Bronchial epithelial cell (primary cell): ENCODE measurements around the gene DCAF6. TPM values are rescaled to one million over a fixed set of nuclear protein-coding genes. Genes with fewer than 3 reads are reported as not detected.

Source experiments
- DNase-seq: peaks from one replicate; pipeline ENCODE4 v3.0.0-alpha.2; 2010; ENCODE audit warnings: low read depth
- FAIRE-seq: peaks from 2 replicates; lab custom pipeline; 2011; peaks lifted over from hg19 to GRCh38; lab: Jason Lieb, UNC
- H3K27me3 ChIP-seq: 2 replicates; pipeline ENCODE4 v1.5.1; 2011; ENCODE audit warnings: low read length; ENCODE audit not compliant: control insufficient read depth, insufficient read depth
- H3K36me3 ChIP-seq: 2 replicates; pipeline ENCODE4 v1.5.1; 2011; ENCODE audit warnings: low read length; ENCODE audit not compliant: control insufficient read depth, insufficient read depth
- H3K4me3 ChIP-seq: 2 replicates; pipeline ENCODE4 v1.5.1; 2011; ENCODE audit warnings: mild to moderate bottlenecking, low read depth, low read length, control low read depth
- CTCF ChIP-seq: IDR thresholded peaks from 2 replicates; pipeline ENCODE4 v1.5.1; 2011; ENCODE audit warnings: mild to moderate bottlenecking, moderate library complexity, low read length, control low read depth, inconsistent platforms; ENCODE audit not compliant: insufficient read depth, severe bottlenecking
- total RNA-seq: library from RNA; depleted of rRNA; stranded (reverse); fragments of >200 nt; gene quantifications from 2 replicates; pipeline ENCODE4 v1.2.1, GENCODE V29; 2014

Gene DCAF6
- total RNA-seq, 1 donor from 2014 or later, result 28.2 TPM

- peak; percentile 36 for FAIRE-seq
- Histone ChIP-seq H3K4me3 (no peak overlapping the region), H3K27me3 (no peaks in the 10 kb centered on the region), H3K36me3 (peaks cover 1% of the 10 kb centered on the region)
- no peak for DNase-seq
- TF ChIP-seq CTCF, result no peak
Measured at GRCh38 chr1:168098534-168099320, 162.2 kb downstream of the DCAF6 start.

GRCh38 chr1:168099337-168099801, 162.9 kb downstream of the DCAF6 start:
- Histone ChIP-seq H3K36me3 (peaks cover 1% of the 10 kb centered on the region), H3K27me3 (no peaks in the 10 kb centered on the region), H3K4me3 (no peak overlapping the region)
- DNase-seq (no peak), FAIRE-seq (no peak)
- TF ChIP-seq CTCF, result no peak

- DNase-seq, result no peak
- no peak for TF ChIP-seq CTCF
- H3K36me3 ChIP-seq, result peaks cover 1% of the 10 kb centered on the region
- FAIRE-seq, result no peak
- H3K27me3 ChIP-seq, result no peaks in the 10 kb centered on the region
- H3K4me3 ChIP-seq, result no peak overlapping the region
Measured at GRCh38 chr1:168100315-168101002, 164.0 kb downstream of the DCAF6 start.

- no peak overlapping the region for H3K4me3 ChIP-seq
- FAIRE-seq (no peak), DNase-seq (no peak)
- H3K36me3 ChIP-seq, result peaks cover 1% of the 10 kb centered on the region
- H3K27me3 ChIP-seq, result no peaks in the 10 kb centered on the region
- no peak for TF ChIP-seq CTCF
Measured at GRCh38 chr1:168101336-168101735, 164.9 kb downstream of the DCAF6 start.

- FAIRE-seq, result no peak
- TF ChIP-seq CTCF, result no peak
Measured at GRCh38 chr1:168102487-168102886, 166.0 kb downstream of the DCAF6 start.

More at GRCh38 chr1:168102487-168102886, 166.0 kb downstream of the DCAF6 start:
- DNase-seq, result no peak
- H3K4me3 ChIP-seq, result no peak overlapping the region
- H3K27me3 ChIP-seq, result no peaks in the 10 kb centered on the region
- H3K36me3 ChIP-seq, result peaks cover 1% of the 10 kb centered on the region
